SU-DHL-6 (cell line): ENCODE measurements around the gene GRAMD1B.

Experiments used
- H2AFZ ChIP-seq: fragments of 200-600 bp; sonication (generic); 2 replicates; pipeline ENCODE4 v1.6.1; 2014; ENCODE audit warnings: low read depth, mild to moderate bottlenecking, moderate library complexity, mixed read lengths, antibody characterized with exemption, low read length; ENCODE audit not compliant: severe bottlenecking
- H3F3A ChIP-seq: fragments of 200-600 bp; shearing (Covaris generic); 2 replicates; pipeline ENCODE4 v1.6.0; 2016; ENCODE audit warnings: antibody characterized with exemption, mild to moderate bottlenecking; ENCODE audit not compliant: insufficient read depth
- H3K27ac ChIP-seq: fragments of 200-600 bp; sonication (generic); 2 replicates; pipeline ENCODE4 v1.5.1; 2016; ENCODE audit warnings: low read depth, mild to moderate bottlenecking, low read length, moderate library complexity, mixed read lengths
- H3K27me3 ChIP-seq: fragments of 200-600 bp; sonication (generic), shearing (Covaris generic); 2 replicates; pipeline ENCODE4 v1.6.0; 2014; ENCODE audit warnings: mild to moderate bottlenecking, low read length
- H3K36me3 ChIP-seq: fragments of 200-600 bp; sonication (generic); 2 replicates; pipeline ENCODE4 v1.6.1; 2014; ENCODE audit warnings: mild to moderate bottlenecking, low read length, mixed read lengths
- H3K4me2 ChIP-seq: fragments of 300-600, 200-600 bp; shearing (Covaris generic), sonication (generic); 2 replicates; pipeline ENCODE4 v1.6.0; 2014; ENCODE audit warnings: low read length, low read depth, mild to moderate bottlenecking; ENCODE audit not compliant: poor library complexity, severe bottlenecking
- H3K4me3 ChIP-seq: fragments of 200-600 bp; sonication (generic); 2 replicates; pipeline ENCODE4 v1.5.1; 2014; ENCODE audit warnings: antibody characterized with exemption, low read length, mild to moderate bottlenecking, mixed read lengths; ENCODE audit not compliant: insufficient read depth, poor library complexity, severe bottlenecking
- H3K79me2 ChIP-seq: fragments of 200-600 bp; sonication (generic); 2 replicates; pipeline ENCODE4 v1.6.1; 2014; ENCODE audit warnings: mild to moderate bottlenecking, low read length, moderate library complexity; ENCODE audit not compliant: insufficient read depth
- H3K9ac ChIP-seq: fragments of 200-600 bp; sonication (generic); 2 replicates; pipeline ENCODE4 v1.7.0; 2014; ENCODE audit warnings: mild to moderate bottlenecking, low read length
- H3K9me2 ChIP-seq: fragments of 200-600 bp; sonication (generic); replicated peaks from 2 replicates; pipeline ENCODE4 v1.6.1; 2014; ENCODE audit warnings: low read length; ENCODE audit not compliant: insufficient read depth
- H3K9me3 ChIP-seq: fragments of 200-600 bp; sonication (generic); 2 replicates; pipeline ENCODE4 v1.6.1; 2014; ENCODE audit warnings: low read length, mixed read lengths; ENCODE audit not compliant: insufficient read depth
- H4K20me1 ChIP-seq: fragments of 200-600 bp; sonication (generic); 2 replicates; pipeline ENCODE4 v1.6.1; 2014; ENCODE audit warnings: low read depth, mild to moderate bottlenecking, antibody characterized with exemption, low read length, moderate library complexity, mixed read lengths
- EZH2phosphoT487 ChIP-seq: fragments of 200-600 bp; sonication (generic), shearing (Covaris generic); conservative IDR thresholded peaks from 2 replicates; pipeline ENCODE4 v1.6.1; 2018; ENCODE audit warnings: mild to moderate bottlenecking, antibody characterized with exemption, low read length, moderate library complexity, mixed read lengths
- TF ChIP-seq, protein P1 (sequence below): fragments of 200-600 bp; sonication (generic); IDR thresholded peaks from one replicate; pipeline ENCODE4 v1.5.1; 2017; ENCODE audit warnings: antibody characterized with exemption, mild to moderate bottlenecking, low read length, moderate library complexity; ENCODE audit not compliant: insufficient read depth, poor library complexity, severe bottlenecking

GRAMD1B gene

DNA sequence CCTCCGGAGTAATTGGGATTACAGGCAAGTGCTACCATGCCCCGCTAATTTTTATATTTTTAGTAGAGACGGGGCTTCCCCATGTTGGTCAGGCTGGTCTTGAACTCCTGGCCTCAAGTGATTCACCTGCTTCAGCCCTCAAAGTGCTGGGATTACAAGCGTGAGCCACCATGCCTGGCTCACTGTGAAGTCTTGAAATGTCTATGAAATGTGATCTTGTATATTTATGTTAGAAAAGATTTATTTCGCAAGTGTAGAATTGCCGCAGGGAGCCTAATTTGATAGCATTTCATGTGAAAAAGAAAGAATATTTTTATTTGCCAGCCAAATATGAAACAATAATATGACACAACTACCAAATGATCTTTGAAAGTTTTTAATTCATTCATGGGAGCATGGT lies 52.1 kb downstream of the GRAMD1B start:
- peak overlapping the region; percentile 62 for H3K4me2 ChIP-seq
- H2AFZ ChIP-seq = no peak overlapping the region
- TF ChIP-seq EZH2phosphoT487 = no peak
- TF ChIP-seq, protein P1, sequence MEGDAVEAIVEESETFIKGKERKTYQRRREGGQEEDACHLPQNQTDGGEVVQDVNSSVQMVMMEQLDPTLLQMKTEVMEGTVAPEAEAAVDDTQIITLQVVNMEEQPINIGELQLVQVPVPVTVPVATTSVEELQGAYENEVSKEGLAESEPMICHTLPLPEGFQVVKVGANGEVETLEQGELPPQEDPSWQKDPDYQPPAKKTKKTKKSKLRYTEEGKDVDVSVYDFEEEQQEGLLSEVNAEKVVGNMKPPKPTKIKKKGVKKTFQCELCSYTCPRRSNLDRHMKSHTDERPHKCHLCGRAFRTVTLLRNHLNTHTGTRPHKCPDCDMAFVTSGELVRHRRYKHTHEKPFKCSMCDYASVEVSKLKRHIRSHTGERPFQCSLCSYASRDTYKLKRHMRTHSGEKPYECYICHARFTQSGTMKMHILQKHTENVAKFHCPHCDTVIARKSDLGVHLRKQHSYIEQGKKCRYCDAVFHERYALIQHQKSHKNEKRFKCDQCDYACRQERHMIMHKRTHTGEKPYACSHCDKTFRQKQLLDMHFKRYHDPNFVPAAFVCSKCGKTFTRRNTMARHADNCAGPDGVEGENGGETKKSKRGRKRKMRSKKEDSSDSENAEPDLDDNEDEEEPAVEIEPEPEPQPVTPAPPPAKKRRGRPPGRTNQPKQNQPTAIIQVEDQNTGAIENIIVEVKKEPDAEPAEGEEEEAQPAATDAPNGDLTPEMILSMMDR = no peak
- H3F3A ChIP-seq = peaks cover 18% of the 10 kb centered on the region
- H3K36me3 ChIP-seq = no peaks in the 10 kb centered on the region
- H4K20me1 ChIP-seq = no peaks in the 10 kb centered on the region
- peak overlapping the region; percentile 34 for H3K9ac ChIP-seq
- no peaks in the 10 kb centered on the region for H3K27me3 ChIP-seq
- H3K4me3 ChIP-seq = peak overlapping the region; percentile 27
- H3K27ac ChIP-seq = peak overlapping the region; percentile 98
- peaks cover 12% of the 10 kb centered on the region; the same call in 1 of the 2 replicates for H3K79me2 ChIP-seq
- H3K9me3 ChIP-seq = no peaks in the 10 kb centered on the region
- H3K9me2 ChIP-seq = no peaks in the 10 kb centered on the region

DNA sequence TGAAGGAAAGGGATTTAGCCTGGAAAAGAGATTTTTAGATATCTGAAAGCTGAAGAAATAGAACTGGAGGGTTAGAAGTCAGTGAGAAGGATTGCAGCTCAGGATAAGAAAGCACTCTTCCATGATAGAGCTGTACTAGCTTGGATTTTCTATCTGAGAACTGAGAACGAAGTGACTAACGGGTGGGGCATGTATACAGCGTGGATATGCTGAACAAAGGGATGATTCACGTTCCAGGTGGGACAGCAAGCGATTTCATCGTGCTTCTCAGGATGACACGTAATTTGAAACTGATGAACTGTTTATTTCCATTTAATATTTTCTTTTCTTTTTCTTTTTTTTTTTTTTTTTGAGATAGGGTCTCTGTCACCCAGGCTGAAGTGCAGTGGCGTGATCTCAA lies 53.0 kb downstream of the GRAMD1B start:
- TF ChIP-seq, protein P1 = no peak
- no peak for TF ChIP-seq EZH2phosphoT487
- H3K79me2 ChIP-seq = peaks cover 12% of the 10 kb centered on the region; the same call in 1 of the 2 replicates
- no peak overlapping the region for H2AFZ ChIP-seq
- H3K27ac ChIP-seq = peak overlapping the region; percentile 98
- H3K9ac ChIP-seq = peak overlapping the region; percentile 34; the same call in 1 of the 2 replicates
- H3K9me3 ChIP-seq = no peaks in the 10 kb centered on the region
- H3K27me3 ChIP-seq = no peaks in the 10 kb centered on the region
- H4K20me1 ChIP-seq = no peaks in the 10 kb centered on the region
- H3F3A ChIP-seq = peaks cover 18% of the 10 kb centered on the region
- no peaks in the 10 kb centered on the region for H3K9me2 ChIP-seq
- no peaks in the 10 kb centered on the region for H3K36me3 ChIP-seq
- peak overlapping the region; percentile 35 for H3K4me3 ChIP-seq
- H3K4me2 ChIP-seq = peak overlapping the region; percentile 62

DNA sequence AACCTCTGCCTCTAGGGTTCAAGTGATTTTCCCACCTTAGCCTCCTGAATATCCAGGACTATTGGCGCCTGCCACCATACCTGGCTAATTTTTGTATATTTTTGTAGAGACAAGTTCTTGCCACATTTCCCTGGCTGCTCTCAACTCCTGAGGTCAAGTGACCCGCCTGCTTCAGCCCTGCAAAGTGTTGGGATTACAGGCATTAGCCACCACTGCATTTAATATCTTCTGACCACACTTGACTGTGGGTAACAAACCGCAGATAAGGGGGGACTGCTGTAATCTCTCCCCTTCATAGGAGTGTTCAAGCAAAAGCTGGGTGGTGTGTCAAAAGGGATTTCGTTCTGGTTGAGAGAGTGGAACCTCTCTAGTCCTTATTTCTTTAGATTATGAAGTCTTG lies 53.4 kb downstream of the GRAMD1B start:
- Histone ChIP-seq H3K9me2 (no peaks in the 10 kb centered on the region), H3K9ac (peak overlapping the region; percentile 34; the same call in 1 of the 2 replicates), H3K27ac (peak overlapping the region; percentile 98), H3K79me2 (peaks cover 12% of the 10 kb centered on the region; the same call in 1 of the 2 replicates), H3K27me3 (no peaks in the 10 kb centered on the region), H3K9me3 (no peaks in the 10 kb centered on the region), H2AFZ (no peak overlapping the region), H3K4me2 (peak overlapping the region; percentile 62), H4K20me1 (no peaks in the 10 kb centered on the region), H3F3A (peaks cover 18% of the 10 kb centered on the region), H3K36me3 (no peaks in the 10 kb centered on the region), H3K4me3 (peak overlapping the region; percentile 35)
- TF ChIP-seq, protein P1 = no peak
- no peak for TF ChIP-seq EZH2phosphoT487
